ENCODE results near the gene GCHFR. TPM values are rescaled to one million over a fixed set of nuclear protein-coding genes. Genes with fewer than 3 reads are reported as not detected.

The GCHFR gene
- total and polyA plus RNA-seq, 2 of the 4 experiments (the other 2 are of a cell fraction): 2.3 to 6.5 TPM

- Histone ChIP-seq H3K4me2 (ENCODE audit: low read depth, low read length) (no peak overlapping the region), H2AK5ac (ENCODE audit: low read depth, low read length) (no peak overlapping the region), H3K9ac (ENCODE audit: low read depth, low read length) (no peak overlapping the region), H3K36me3 (ENCODE audit: control insufficient read depth, insufficient read depth, low read length) (peaks cover 57% of the 10 kb centered on the region), H3K9me1 (ENCODE audit: insufficient read depth, low read length) (no peaks in the 10 kb centered on the region), H3K23ac (ENCODE audit: low read depth, low read length) (no peak overlapping the region), H3K4ac (ENCODE audit: low read depth, low read length) (no peak overlapping the region), H2BK15ac (ENCODE audit: low read depth, low read length) (no peak overlapping the region), H4K91ac (ENCODE audit: insufficient read depth, low read depth, low read length) (no peak overlapping the region), H4K8ac (ENCODE audit: low read depth in 2 of 2, low read length in 2 of 2) (no peak overlapping the region), H3K56ac (ENCODE audit: extremely low read depth, insufficient read depth, low read length) (no peak overlapping the region), H4K20me1 (ENCODE audit: insufficient read depth, low read length) (peaks cover 3% of the 10 kb centered on the region; the same call in 1 of the 2 replicates), H3K4me3 (ENCODE audit: insufficient read depth, low read depth, low read length) (no peak overlapping the region), H3K4me1 (ENCODE audit: control insufficient read depth, insufficient read depth, low read length) (no peaks in the 10 kb centered on the region), H2AFZ (replicated peaks; ENCODE audit: low read length, poor library complexity) (no peak overlapping the region), H2BK5ac (ENCODE audit: low read depth, low read length, poor library complexity, severe bottlenecking) (no peak overlapping the region), H2BK20ac (ENCODE audit: low read depth, low read length) (no peak overlapping the region), H3K9me3 (ENCODE audit: control insufficient read depth, insufficient read depth, low read length) (no peaks in the 10 kb centered on the region), H3K14ac (replicated peaks; ENCODE audit: low read depth, low read length) (no peak overlapping the region), H3K27ac (ENCODE audit: insufficient read depth, low read length) (no peak overlapping the region), H3K18ac (ENCODE audit: low read depth, low read length) (no peak overlapping the region), H3K27me3 (ENCODE audit: control insufficient read depth, insufficient read depth, low read length) (no peaks in the 10 kb centered on the region), H2BK120ac (ENCODE audit: low read depth, low read length) (no peak overlapping the region), H2AK9ac (replicated peaks; ENCODE audit: low read depth, low read length, poor library complexity) (no peak overlapping the region), H3K79me1 (ENCODE audit: low read depth in 1 of 2, low read length in 2 of 2) (peaks cover 0 to 7% of the 10 kb centered on the region in 2 experiments; a peak in 1 of 4 replicates), H4K5ac (ENCODE audit: low read depth, low read length) (no peak overlapping the region)
- dilution Hi-C loops (cut with HindIII; ENCODE audit: low sequenced_read_pairs, unreplicated experiment): no loop called here
- TF ChIP-seq CHD1 (IDR thresholded peaks at IDR 0.05; ENCODE audit: low read depth, low read length) (no peak), MXI1 (IDR thresholded peaks at IDR 0.05; ENCODE audit: borderline replicate concordance, low read depth, low read length) (0 out of 2 replicates have a peak, but pooled peaks have one; percentile 30)
- ATAC-seq (ENCODE audit: low read depth) (peak; percentile 68), DNase-seq (peak; percentile 41)
- BruUV-seq (replicated peaks): no TSS peak
- ChIA-PET CTCF (no interaction called here), POLR2A (ENCODE audit: unreplicated experiment) (no interaction called here)
- in situ Hi-C loops (cut with MboI; ENCODE audit: low sequenced_read_pairs): no loop called here
- 95% methylated on average over 4 of the region's 11 CpGs; no CpG with 5 or more reads in 1 of the 2 experiments for WGBS, 2 experiments (ENCODE audit: extremely low coverage in 2 of 2, insufficient read length in 1 of 2)
- intact Hi-C loops (cut with micrococcal nuclease): no loop called here
Observed at GRCh38 chr15:40776537-40777141, 12.8 kb downstream of the GCHFR start.

Data from IMR-90 (cell line).